GM12878 (cell line): Measurements from ENCODE around the gene MRPS18A. TPM values are rescaled to one million over a fixed set of nuclear protein-coding genes. Genes with fewer than 3 reads are reported as not detected.

Experiments used
- ATAC-seq: fragments of 200-7000 bp; cut with Tn5 transposase; 3 replicates; pipeline ENCODE4 v1.9.1; 2020; ENCODE audit warnings: mild to moderate bottlenecking, moderate library complexity
- BruUV-seq: library from RNA; stranded (reverse); fragments of 400-500 nt; replicated peaks from 2 replicates; lab custom pipeline; 2021; lab: Mats Ljungman, UMichigan
- CTCF ChIA-PET: fragments of 300-600 bp; sonication (Branson Sonifier 250); formaldehyde crosslinking; extraction: SDS; loops from one replicate; lab custom pipeline; 2021; ENCODE audit warnings: inconsistent platforms; lab: Yijun Ruan, JAX
- POLR2A ChIA-PET: fragments of 350-600 bp; formaldehyde crosslinking; extraction: SDS; loops from one replicate; lab custom pipeline; 2021; ENCODE audit warnings: inconsistent platforms; lab: Charles Lee
- RAD21 ChIA-PET: fragments of 300-600 bp; sonication (Branson Sonifier 250); formaldehyde crosslinking; loops from one replicate; lab custom pipeline; 2023; ENCODE audit warnings: antibody characterized with exemption; ENCODE audit not compliant: unreplicated experiment; lab: Charles Lee
- SMC1A ChIA-PET: fragments of 300-600 bp; sonication (Branson Sonifier 250); formaldehyde crosslinking; loops from one replicate; lab custom pipeline; 2023; ENCODE audit not compliant: unreplicated experiment, uncharacterized antibody; lab: Charles Lee
- DNase-seq: peaks from one replicate; pipeline ENCODE4 v3.0.0-alpha.2; 2011; ENCODE audit warnings: low read depth, low spot score
- FAIRE-seq: peaks from 3 replicates; lab custom pipeline; 2011; peaks lifted over from hg19 to GRCh38; lab: Jason Lieb, UNC
- H2AFZ ChIP-seq: 2 replicates; pipeline ENCODE4 v1.6.0; 2011; ENCODE audit warnings: low read depth, low read length, control low read depth; ENCODE audit not compliant: control insufficient read depth
- H3K27ac ChIP-seq: 2 replicates; pipeline ENCODE4 v1.5.1; 2011; ENCODE audit warnings: control low read depth; ENCODE audit not compliant: control insufficient read depth, insufficient read depth
- H3K27me3 ChIP-seq, 2 experiments: replicated peaks in 1 of 2; 2 replicates each; pipeline versions ENCODE4 v1.6.0 to v1.6.1; 2011; ENCODE audit warnings: low read length in 1 of 2; ENCODE audit not compliant: control insufficient read depth in 2 of 2, insufficient read depth in 2 of 2
- H3K36me3 ChIP-seq, 2 experiments: 2 replicates each; pipeline ENCODE4 v1.5.1; 2011; ENCODE audit warnings: low read length in 1 of 2; ENCODE audit not compliant: control insufficient read depth in 2 of 2, insufficient read depth in 2 of 2
- H3K4me1 ChIP-seq: 2 replicates; pipeline ENCODE4 v1.6.1; 2011; ENCODE audit warnings: mild to moderate bottlenecking, low read length, moderate library complexity, mixed read lengths; ENCODE audit not compliant: control insufficient read depth, insufficient read depth
- H3K4me2 ChIP-seq: 2 replicates; pipeline ENCODE4 v1.6.0; 2011; ENCODE audit warnings: control low read depth; ENCODE audit not compliant: control insufficient read depth, insufficient read depth
- H3K4me3 ChIP-seq: fragments of 200-600 bp; sonication (generic); 2 replicates; pipeline ENCODE4 v1.5.1; 2016
- H3K79me2 ChIP-seq: 2 replicates; pipeline ENCODE4 v1.6.0; 2011; ENCODE audit warnings: low read length; ENCODE audit not compliant: control insufficient read depth, insufficient read depth
- H3K9ac ChIP-seq: 2 replicates; pipeline ENCODE4 v1.8.0; 2011; ENCODE audit warnings: low read length, control low read depth, mixed read lengths; ENCODE audit not compliant: control insufficient read depth, insufficient read depth
- H3K9me3 ChIP-seq: replicated peaks from 3 replicates; pipeline ENCODE4 v1.5.1; 2011; ENCODE audit warnings: mild to moderate bottlenecking, low read length; ENCODE audit not compliant: control insufficient read depth, insufficient read depth
- H4K20me1 ChIP-seq: 2 replicates; pipeline ENCODE4 v1.6.0; 2011; ENCODE audit not compliant: control insufficient read depth, insufficient read depth
- CREB1 ChIP-seq: IDR thresholded peaks from 2 replicates; pipeline ENCODE4 v1.6.1; 2012; ENCODE audit warnings: low read depth, mild to moderate bottlenecking, inconsistent platforms
- FOS ChIP-seq: IDR thresholded peaks from 3 replicates; pipeline ENCODE4 v1.6.1; 2011; ENCODE audit warnings: borderline replicate concordance; ENCODE audit not compliant: insufficient read length; ENCODE audit errors: extremely low read depth
- MYC ChIP-seq: IDR thresholded peaks from 2 replicates; pipeline ENCODE4 v1.6.1; 2011; ENCODE audit warnings: mild to moderate bottlenecking, low read length, moderate library complexity, inconsistent platforms; ENCODE audit not compliant: insufficient read depth, insufficient replicate concordance, insufficient read length, severe bottlenecking
- NR2F1 ChIP-seq: fragments of 450-650 bp; conservative IDR thresholded peaks from 2 replicates; pipeline ENCODE4 v1.6.1; 2017; ENCODE audit warnings: mild to moderate bottlenecking
- PML ChIP-seq: IDR thresholded peaks from 2 replicates; pipeline ENCODE4 v1.6.1; 2012; ENCODE audit warnings: low read length, inconsistent platforms
- POLR2AphosphoS5 ChIP-seq: IDR thresholded peaks from 2 replicates; pipeline ENCODE4 v1.6.1; 2011; ENCODE audit warnings: mild to moderate bottlenecking, low read length, inconsistent platforms
- RBBP5 ChIP-seq: fragments of 200-600 bp; sonication (generic); conservative IDR thresholded peaks from 2 replicates; pipeline ENCODE4 v1.6.1; 2016
- RFX5 ChIP-seq: IDR thresholded peaks from 2 replicates; pipeline ENCODE4 v1.6.1; 2011; ENCODE audit warnings: low read depth, low read length, improper control_type of control experiment
- TCF7 ChIP-seq: IDR thresholded peaks from 2 replicates; pipeline ENCODE4 v1.6.1; 2014; ENCODE audit warnings: antibody characterized with exemption, borderline replicate concordance
- ZNF217 ChIP-seq: fragments of 450-650 bp; IDR thresholded peaks from 2 replicates; pipeline ENCODE4 v1.6.1; 2017; ENCODE audit warnings: antibody characterized with exemption, mild to moderate bottlenecking
- ZNF622 ChIP-seq: fragments of 450-650 bp; IDR thresholded peaks from 2 replicates; pipeline ENCODE4 v1.6.1; 2017; ENCODE audit warnings: mild to moderate bottlenecking, inconsistent platforms
- ZSCAN29 ChIP-seq: fragments of 450-650 bp; IDR thresholded peaks from 2 replicates; pipeline ENCODE4 v1.6.1; 2017; ENCODE audit warnings: mild to moderate bottlenecking, moderate library complexity
- WGBS: methylation state at CpG from one replicate; pipeline ENCODE4 v1.1.6; 2016; ENCODE audit warnings: low lambda C conversion rate; ENCODE audit not compliant: insufficient replicate concordance, insufficient coverage; ENCODE audit errors: missing lambda C conversion rate; 5-methylcytosine and 5-hydroxymethylcytosine counted together
- in situ Hi-C: fragments of 300-500 bp; cut with MboI; formaldehyde crosslinking; loops from 9 replicates; pipeline ENCODE4 v1.14.3; 2018; ENCODE audit warnings: mixed read lengths
- intact Hi-C: fragments of 100-400 bp; cut with micrococcal nuclease; formaldehyde crosslinking; loops from one replicate; pipeline ENCODE4 v1.14.2; 2022; ENCODE audit not compliant: unreplicated experiment
- polyA plus RNA-seq, 11 experiments: library from polyadenylated mRNA; depleted of rRNA in 4 of 11; unstranded in 6 of 11; stranded (reverse) in 5 of 11; fragments of >200 nt; fragmentation: Nextera tagmentation in 4 of 11; fragmentation: Illumina TruSeq in 1 of 11; extraction: Ambion mirVana in 4 of 11; extraction: Trizol in 1 of 11; gene quantifications; 1 replicate in 1 of 11; 2 replicates in 10 of 11; pipeline versions ENCODE4 v1.2.1 to v1.2.3, GENCODE V29; 2011 to 2016; ENCODE audit warnings: inconsistent platforms in 2 of 11, missing spikeins in 2 of 11, low read depth in 1 of 11
- total RNA-seq, 4 experiments: library from RNA; depleted of rRNA in 3 of 4; stranded (reverse); fragments of >200 nt in 3 of 4; fragmentation: Illumina TruSeq in 1 of 4; extraction: Trizol in 1 of 4; gene quantifications; 2 replicates each; pipeline versions ENCODE4 v1.2.1 to v1.2.3, GENCODE V29; 2013 to 2021
- TF ChIP-seq, protein P1 (sequence below): fragments of 450-650 bp; IDR thresholded peaks from 2 replicates; pipeline ENCODE4 v1.6.1; 2016; ENCODE audit warnings: mild to moderate bottlenecking
- TF ChIP-seq, protein P2 (sequence below): fragments of 450-650 bp; IDR thresholded peaks from 2 replicates; pipeline ENCODE4 v1.6.1; 2016; ENCODE audit warnings: mild to moderate bottlenecking

Gene MRPS18A
- total and polyA plus RNA-seq, 10 of the 15 experiments (the other 5 are each of a cell fraction or from before 2014, with no cell fraction given) = 66.3 to 158 (median 98.7) TPM

DNA sequence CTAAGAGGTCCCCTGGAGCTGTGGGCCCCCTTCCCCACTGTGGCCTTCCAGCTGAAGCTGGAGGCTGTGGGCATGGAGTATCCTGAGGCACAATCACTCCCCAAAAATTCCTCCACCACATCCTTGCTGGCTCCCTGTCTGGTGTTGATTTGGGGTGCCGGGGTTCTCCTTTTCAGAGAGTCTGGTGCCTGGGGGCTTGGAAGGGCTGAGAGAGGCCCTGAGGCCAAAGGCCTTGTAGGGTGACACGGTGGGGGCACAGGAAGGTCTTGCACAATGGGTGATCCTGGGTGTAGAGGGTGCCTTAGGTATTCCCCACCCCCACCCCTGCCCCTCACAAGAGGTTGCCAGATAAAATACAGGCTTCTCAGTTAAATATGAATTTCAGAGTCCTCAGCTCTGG, 49.3 kb upstream of the MRPS18A start:
- DNase-seq = no peak
- no peaks in the 10 kb centered on the region for H4K20me1 ChIP-seq
- H3K4me3 ChIP-seq = no peak overlapping the region
- no peaks in the 10 kb centered on the region for H3K36me3 ChIP-seq
- WGBS = 22% methylated on average over 2 of the region's 2 CpGs
- no peak overlapping the region for H2AFZ ChIP-seq
- no peak overlapping the region for H3K9ac ChIP-seq
- H3K79me2 ChIP-seq = no peaks in the 10 kb centered on the region
- ChIA-PET POLR2A (no interaction called here), RAD21 (no interaction called here), SMC1A (no interaction called here), CTCF (interaction anchor here (1.4 to 1.7 kb wide), 3 partner anchors 12 to 37 kb away, joined by 4 to 7 read pairs (median 6); partner anchors contain the start of gene VEGFA)
- peaks cover 2% of the 10 kb centered on the region; the same call in 2 of the 3 replicates for H3K9me3 ChIP-seq
- ATAC-seq = no peak
- no peak overlapping the region for H3K27ac ChIP-seq
- TF ChIP-seq POLR2AphosphoS5 = no peak
- TF ChIP-seq, protein P1, sequence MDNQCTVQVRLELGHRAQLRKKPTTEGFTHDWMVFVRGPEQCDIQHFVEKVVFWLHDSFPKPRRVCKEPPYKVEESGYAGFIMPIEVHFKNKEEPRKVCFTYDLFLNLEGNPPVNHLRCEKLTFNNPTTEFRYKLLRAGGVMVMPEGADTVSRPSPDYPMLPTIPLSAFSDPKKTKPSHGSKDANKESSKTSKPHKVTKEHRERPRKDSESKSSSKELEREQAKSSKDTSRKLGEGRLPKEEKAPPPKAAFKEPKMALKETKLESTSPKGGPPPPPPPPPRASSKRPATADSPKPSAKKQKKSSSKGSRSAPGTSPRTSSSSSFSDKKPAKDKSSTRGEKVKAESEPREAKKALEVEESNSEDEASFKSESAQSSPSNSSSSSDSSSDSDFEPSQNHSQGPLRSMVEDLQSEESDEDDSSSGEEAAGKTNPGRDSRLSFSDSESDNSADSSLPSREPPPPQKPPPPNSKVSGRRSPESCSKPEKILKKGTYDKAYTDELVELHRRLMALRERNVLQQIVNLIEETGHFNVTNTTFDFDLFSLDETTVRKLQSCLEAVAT = no peak
- no peak for TF ChIP-seq TCF7
- no peak for TF ChIP-seq ZNF622
- TF ChIP-seq MYC = no peak
- TF ChIP-seq ZNF217 = no peak
- no peak for TF ChIP-seq PML
- TF ChIP-seq, protein P2, sequence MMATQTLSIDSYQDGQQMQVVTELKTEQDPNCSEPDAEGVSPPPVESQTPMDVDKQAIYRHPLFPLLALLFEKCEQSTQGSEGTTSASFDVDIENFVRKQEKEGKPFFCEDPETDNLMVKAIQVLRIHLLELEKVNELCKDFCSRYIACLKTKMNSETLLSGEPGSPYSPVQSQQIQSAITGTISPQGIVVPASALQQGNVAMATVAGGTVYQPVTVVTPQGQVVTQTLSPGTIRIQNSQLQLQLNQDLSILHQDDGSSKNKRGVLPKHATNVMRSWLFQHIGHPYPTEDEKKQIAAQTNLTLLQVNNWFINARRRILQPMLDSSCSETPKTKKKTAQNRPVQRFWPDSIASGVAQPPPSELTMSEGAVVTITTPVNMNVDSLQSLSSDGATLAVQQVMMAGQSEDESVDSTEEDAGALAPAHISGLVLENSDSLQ = no peak
- no peak for TF ChIP-seq RFX5
- TF ChIP-seq CREB1 = no peak
- TF ChIP-seq ZSCAN29 = no peak
- no peak for TF ChIP-seq RBBP5
- no peak for TF ChIP-seq NR2F1
- no peak for TF ChIP-seq FOS
- peaks cover 19% of the 10 kb centered on the region for H3K4me1 ChIP-seq
- no peaks in the 10 kb centered on the region for H3K27me3 ChIP-seq
- no peak overlapping the region for H3K4me2 ChIP-seq
- in situ Hi-C loops (no loop called here), intact Hi-C loops (no loop called here)
- BruUV-seq = no TSS peak
- FAIRE-seq = no peak
